Heart left ventricle (tissue), 16 donors: ENCODE data around the gene TCF7. TPM values are rescaled to one million over a fixed set of nuclear protein-coding genes. Genes with fewer than 3 reads are reported as not detected.

Source experiments
- ATAC-seq, 4 donors: fragments of 200-7000 bp; cut with Tn5 transposase; one replicate each; pipeline ENCODE4 v1.9.1; 2020 to 2022; ENCODE audit warnings: moderate library complexity in 4 of 4, mild to moderate bottlenecking in 3 of 4, moderate number of reproducible peaks in 1 of 4
- DNase-seq, 5 donors: peaks; one replicate each; pipeline ENCODE4 v3.0.0-alpha.2; 2020
- H3K27ac ChIP-seq, 12 donors: fragments of 200-600 bp; sonication (generic) in 4 of 12; one replicate each; pipeline versions ENCODE4 v1.5.0 to v1.8.0; 2016 to 2022; ENCODE audit warnings: mild to moderate bottlenecking in 2 of 12
- H3K27me3 ChIP-seq, 9 donors: fragments of 200-600 bp; sonication (generic) in 2 of 9; one replicate each; pipeline versions ENCODE4 v1.5.1 to v1.8.0; 2016 to 2022; ENCODE audit warnings: mild to moderate bottlenecking in 3 of 9
- H3K36me3 ChIP-seq, 9 donors: fragments of 200-600 bp; sonication (generic) in 2 of 9; one replicate each; pipeline versions ENCODE4 v1.5.0 to v1.8.0; 2018 to 2022; ENCODE audit warnings: mild to moderate bottlenecking in 2 of 9
- H3K4me1 ChIP-seq, 12 donors: fragments of 200-600 bp; sonication (generic) in 4 of 12; one replicate each; pipeline versions ENCODE4 v1.5.0 to v1.8.0; 2016 to 2022; ENCODE audit warnings: mild to moderate bottlenecking in 3 of 12
- H3K4me3 ChIP-seq, 12 donors: fragments of 200-600 bp; sonication (generic) in 4 of 12; one replicate each; pipeline versions ENCODE4 v1.5.0 to v1.8.0; 2017 to 2022; ENCODE audit warnings: mild to moderate bottlenecking in 9 of 12, moderate library complexity in 4 of 12
- H3K9me3 ChIP-seq, 12 donors: fragments of 200-600 bp; sonication (generic) in 4 of 12; one replicate each; pipeline versions ENCODE4 v1.5.0 to v1.8.0; 2016 to 2022; ENCODE audit warnings: mild to moderate bottlenecking in 1 of 12
- POLR2A ChIP-seq, 2 donors: fragments of 450-650 bp; IDR thresholded peaks; one replicate each; pipeline ENCODE4 v1.6.1; 2017; ENCODE audit warnings: antibody characterized with exemption in 2 of 2, mild to moderate bottlenecking in 2 of 2, moderate library complexity in 2 of 2
- WGBS, 4 donors: extraction: QIAGEN DNeasy Blood & Tissue Kit in 2 of 4; methylation state at CpG; one replicate each; pipeline versions ENCODE4 v1.1.5 to v1.1.7; 2013 to 2018; 5-methylcytosine and 5-hydroxymethylcytosine counted together
- intact Hi-C, 10 donors: fragments of 100-400 bp; cut with DNase I; formaldehyde crosslinking; loops; one replicate each; pipeline versions ENCODE4 v1.11.1 to v1.14.2; 2022
- polyA plus RNA-seq, 2 donors: library from polyadenylated mRNA; stranded (reverse); fragments of 200-250 nt; gene quantifications; one replicate each; pipeline ENCODE4 v1.2.3, GENCODE V29; 2013
- total RNA-seq, 9 donors: library from RNA; depleted of rRNA in 2 of 9; stranded (reverse); fragments of >200 nt in 2 of 9; fragmentation: NEBNext Ultra II Directional in 3 of 9; extraction: Animal tissue kit (Norgen Biotek cat#: 25700) in 3 of 9; gene quantifications; one replicate each; pipeline versions ENCODE4 v1.1.0 to v1.2.4, GENCODE V29; 2016 to 2023
- TF ChIP-seq, protein P1 (sequence below), 12 donors: fragments of 200-600 bp; sonication (generic) in 4 of 12; IDR thresholded peaks; one replicate each; pipeline versions ENCODE4 v1.5.0 to v1.8.0; 2018 to 2022; ENCODE audit warnings: antibody characterized with exemption in 12 of 12, mild to moderate bottlenecking in 5 of 12
- donor health status: ischemic (EF 13 %, LVEDD 7.1; RV severe dilation, severe dysfunction).
- donor health status: healthy with polysubstance abuse.
- donor health status: DM: no; HTN: yes; CAD: no.
- donor health status: DM: no; HTN: no; CAD: no.
- donor health status: ischemic (EF 25% LVEDD 6.9; RV normal size, moderate dysfunction).
- donor health status: ischemic (EF 25% LVEDD 5.7; RV mildly dilated, moderate dysfunction).
- donor health status: healthy.
- donor health status: DM: yes; HTN: yes; CAD: no.
- donor health status: ischemic (EF 35%, LVEDD 5.7; RV mildly dilated, moderate dysfunction).
- donor health status: nonischemic (EF 11% LVEDD 7.7; RV severe dilation, severe dysfunction).
- donor health status: DM: yes; HTN: yes; CAD: no.
- donor health status: PGD.
- donor health status: ischemic (EF 29% LVEDD 5.4; RV normal size, mild dysfunction).
- donor health status: nonischemic (EF 23%, LVEDD 6.1; RV moderate dilation, normal function).

Gene TCF7
- total and polyA plus RNA-seq, 11 donors: 0.79 to 5.2 (median 1.9) TPM

DNA sequence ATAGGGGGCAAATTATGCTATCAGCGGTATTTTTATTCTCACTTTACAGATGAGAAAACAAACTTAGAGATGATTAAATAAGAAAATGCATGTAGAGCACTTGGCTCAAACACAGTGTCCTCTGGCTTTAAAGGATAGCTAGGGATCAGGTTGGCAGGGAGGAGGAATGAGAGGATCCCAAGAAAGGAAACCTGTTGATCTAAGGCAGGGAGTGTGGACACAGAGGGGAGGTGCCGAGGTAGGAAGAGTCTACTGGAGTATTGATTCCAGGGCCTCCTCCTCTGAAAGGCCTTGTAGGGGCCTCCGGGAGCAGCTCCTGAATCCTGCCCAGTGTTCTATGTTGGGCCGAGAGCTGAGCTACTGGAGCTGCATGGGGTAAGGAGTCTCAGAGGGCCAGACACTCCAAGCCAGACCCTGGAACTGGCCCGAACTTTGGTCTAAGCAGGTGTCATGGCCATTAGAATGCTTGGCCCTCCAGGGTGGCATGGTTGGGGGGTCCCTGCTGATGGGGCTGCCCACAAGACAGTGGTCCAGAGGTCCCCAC, 30.4 kb upstream of the TCF7 start:
- no peak for ATAC-seq
- WGBS, 4 donors: 88 to 93% (median 91%) methylated on average over 5 of the region's 5 CpGs
- intact Hi-C loops: no loop called here

DNA sequence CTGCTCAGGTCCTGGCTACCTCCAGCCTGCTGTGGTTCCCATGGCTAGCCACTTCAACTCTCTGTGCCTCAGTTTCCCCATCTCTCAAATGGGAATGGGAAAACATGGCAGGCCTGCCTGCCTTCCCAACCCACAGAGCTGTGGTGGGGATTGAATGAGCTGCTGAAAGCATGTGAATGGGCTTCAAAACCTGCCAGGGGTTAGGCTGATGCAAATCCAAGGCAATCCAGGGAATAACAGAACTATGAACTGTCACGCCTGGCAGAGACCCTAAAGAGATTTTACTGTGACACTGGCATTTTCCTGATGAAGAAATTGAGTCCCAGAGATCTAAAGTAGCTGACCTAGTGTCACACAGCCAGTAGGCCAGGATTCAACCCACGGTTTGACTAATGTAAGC, 29.9 kb upstream of the TCF7 start:
- Histone ChIP-seq H3K4me3 (no peak overlapping the region), H3K27ac (no peak overlapping the region), H3K9me3 (no peaks in the 10 kb centered on the region), H3K27me3 (no peaks in the 10 kb centered on the region), H3K4me1 (no peaks in the 10 kb centered on the region), H3K36me3 (no peaks in the 10 kb centered on the region)
- intact Hi-C loops: no loop called here
- DNase-seq (no peak), ATAC-seq (no peak)
- no peak for TF ChIP-seq POLR2A (IDR thresholded peaks at IDR 0.05)
- TF ChIP-seq, protein P1, sequence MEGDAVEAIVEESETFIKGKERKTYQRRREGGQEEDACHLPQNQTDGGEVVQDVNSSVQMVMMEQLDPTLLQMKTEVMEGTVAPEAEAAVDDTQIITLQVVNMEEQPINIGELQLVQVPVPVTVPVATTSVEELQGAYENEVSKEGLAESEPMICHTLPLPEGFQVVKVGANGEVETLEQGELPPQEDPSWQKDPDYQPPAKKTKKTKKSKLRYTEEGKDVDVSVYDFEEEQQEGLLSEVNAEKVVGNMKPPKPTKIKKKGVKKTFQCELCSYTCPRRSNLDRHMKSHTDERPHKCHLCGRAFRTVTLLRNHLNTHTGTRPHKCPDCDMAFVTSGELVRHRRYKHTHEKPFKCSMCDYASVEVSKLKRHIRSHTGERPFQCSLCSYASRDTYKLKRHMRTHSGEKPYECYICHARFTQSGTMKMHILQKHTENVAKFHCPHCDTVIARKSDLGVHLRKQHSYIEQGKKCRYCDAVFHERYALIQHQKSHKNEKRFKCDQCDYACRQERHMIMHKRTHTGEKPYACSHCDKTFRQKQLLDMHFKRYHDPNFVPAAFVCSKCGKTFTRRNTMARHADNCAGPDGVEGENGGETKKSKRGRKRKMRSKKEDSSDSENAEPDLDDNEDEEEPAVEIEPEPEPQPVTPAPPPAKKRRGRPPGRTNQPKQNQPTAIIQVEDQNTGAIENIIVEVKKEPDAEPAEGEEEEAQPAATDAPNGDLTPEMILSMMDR (IDR thresholded peaks at IDR 0.05): no peak
- 49 to 100% (median 71%) methylated on average over 2 of the region's 2 CpGs for WGBS, 4 donors

More for the DNA sequence above, 30.4 kb upstream of the TCF7 start:
- DNase-seq: no peak
- no peak for TF ChIP-seq POLR2A (IDR thresholded peaks at IDR 0.05)
- TF ChIP-seq, protein P1 (IDR thresholded peaks at IDR 0.05): no peak
- Histone ChIP-seq H3K27ac (no peak overlapping the region), H3K4me1 (no peaks in the 10 kb centered on the region), H3K36me3 (no peaks in the 10 kb centered on the region), H3K9me3 (no peaks in the 10 kb centered on the region), H3K27me3 (no peaks in the 10 kb centered on the region), H3K4me3 (no peak overlapping the region)

DNA sequence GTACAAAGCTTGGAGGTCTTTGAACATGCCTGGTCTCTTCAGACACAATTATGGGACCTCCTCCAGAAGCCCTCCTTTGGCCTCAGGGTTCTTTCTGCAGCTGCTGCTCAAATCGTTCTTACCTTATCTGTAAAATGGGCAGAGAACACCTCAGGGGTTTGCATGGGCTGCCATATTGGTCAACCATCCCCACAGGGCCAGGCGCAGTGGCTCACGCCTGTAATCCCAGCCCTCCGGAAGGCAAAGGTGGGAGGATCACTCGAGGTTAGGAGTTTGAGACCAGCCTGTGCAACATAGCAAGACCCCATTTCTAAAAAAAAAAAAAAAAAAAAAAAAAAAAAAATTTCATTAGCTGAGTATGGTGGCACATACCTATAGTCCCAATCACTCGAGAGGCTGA, 29.1 kb upstream of the TCF7 start:
- WGBS, 4 donors: 83 to 93% (median 88%) methylated on average over 6 of the region's 6 CpGs

DNA sequence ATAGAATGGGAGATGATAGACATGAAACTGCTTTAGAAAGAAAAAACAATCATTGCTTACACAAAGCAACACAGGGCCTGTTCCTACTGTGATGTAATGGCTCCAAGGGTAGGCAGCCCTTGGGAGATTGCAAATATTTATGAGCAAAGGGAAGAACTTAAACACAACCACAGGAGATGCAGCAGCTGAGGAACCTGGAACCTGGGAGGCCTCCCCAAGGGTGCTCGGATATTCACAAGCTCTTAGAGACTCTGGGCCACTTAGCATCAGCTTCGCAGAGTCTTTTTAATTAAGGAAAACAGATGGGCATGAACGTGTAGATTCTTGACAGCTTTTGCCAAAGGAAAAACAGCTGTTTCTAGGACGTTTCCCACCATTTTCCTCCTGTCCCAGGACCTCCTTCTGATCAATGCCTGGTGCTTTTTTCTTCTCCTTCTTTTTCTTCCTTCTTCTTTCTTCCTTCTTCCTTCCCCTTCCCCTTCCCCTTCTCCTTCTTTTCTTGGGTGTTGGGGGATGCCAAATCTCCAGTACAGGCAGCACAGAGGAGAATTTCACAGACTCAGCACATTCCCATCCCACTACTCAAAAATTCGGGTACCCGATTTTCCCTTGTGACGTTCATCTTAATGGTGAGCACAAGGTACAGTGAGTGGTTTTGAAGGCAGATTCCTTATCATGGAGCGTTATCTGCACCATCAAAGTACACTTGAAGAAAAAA, 28.1 kb upstream of the TCF7 start:
- intact Hi-C loops: no loop called here
- H3K27ac ChIP-seq: no peak overlapping the region
- ATAC-seq (no peak), DNase-seq (no peak)
- no peaks in the 10 kb centered on the region for H3K27me3 ChIP-seq
- 75 to 81% (median 78%) methylated on average over 8 of the region's 8 CpGs for WGBS, 4 donors
- no peak for TF ChIP-seq POLR2A (IDR thresholded peaks at IDR 0.05)
- TF ChIP-seq, protein P1 (IDR thresholded peaks at IDR 0.05): no peak
- H3K4me3 ChIP-seq: no peak overlapping the region
- H3K4me1 ChIP-seq: peaks cover 0 to 4% (median 0%) of the 10 kb centered on the region in 12 donors
- no peaks in the 10 kb centered on the region for H3K9me3 ChIP-seq
- no peaks in the 10 kb centered on the region for H3K36me3 ChIP-seq

More for the DNA sequence above, 29.1 kb upstream of the TCF7 start:
- no peak overlapping the region for H3K4me3 ChIP-seq
- intact Hi-C loops: no loop called here
- no peaks in the 10 kb centered on the region for H3K36me3 ChIP-seq
- ATAC-seq (no peak), DNase-seq (no peak)
- no peaks in the 10 kb centered on the region for H3K27me3 ChIP-seq
- no peak for TF ChIP-seq POLR2A (IDR thresholded peaks at IDR 0.05)
- TF ChIP-seq, protein P1 (IDR thresholded peaks at IDR 0.05): no peak
- H3K9me3 ChIP-seq: no peaks in the 10 kb centered on the region
- no peak overlapping the region for H3K27ac ChIP-seq
- no peaks in the 10 kb centered on the region for H3K4me1 ChIP-seq
